ENCODE data around the gene BMP7.

BMP7 gene

DNA sequence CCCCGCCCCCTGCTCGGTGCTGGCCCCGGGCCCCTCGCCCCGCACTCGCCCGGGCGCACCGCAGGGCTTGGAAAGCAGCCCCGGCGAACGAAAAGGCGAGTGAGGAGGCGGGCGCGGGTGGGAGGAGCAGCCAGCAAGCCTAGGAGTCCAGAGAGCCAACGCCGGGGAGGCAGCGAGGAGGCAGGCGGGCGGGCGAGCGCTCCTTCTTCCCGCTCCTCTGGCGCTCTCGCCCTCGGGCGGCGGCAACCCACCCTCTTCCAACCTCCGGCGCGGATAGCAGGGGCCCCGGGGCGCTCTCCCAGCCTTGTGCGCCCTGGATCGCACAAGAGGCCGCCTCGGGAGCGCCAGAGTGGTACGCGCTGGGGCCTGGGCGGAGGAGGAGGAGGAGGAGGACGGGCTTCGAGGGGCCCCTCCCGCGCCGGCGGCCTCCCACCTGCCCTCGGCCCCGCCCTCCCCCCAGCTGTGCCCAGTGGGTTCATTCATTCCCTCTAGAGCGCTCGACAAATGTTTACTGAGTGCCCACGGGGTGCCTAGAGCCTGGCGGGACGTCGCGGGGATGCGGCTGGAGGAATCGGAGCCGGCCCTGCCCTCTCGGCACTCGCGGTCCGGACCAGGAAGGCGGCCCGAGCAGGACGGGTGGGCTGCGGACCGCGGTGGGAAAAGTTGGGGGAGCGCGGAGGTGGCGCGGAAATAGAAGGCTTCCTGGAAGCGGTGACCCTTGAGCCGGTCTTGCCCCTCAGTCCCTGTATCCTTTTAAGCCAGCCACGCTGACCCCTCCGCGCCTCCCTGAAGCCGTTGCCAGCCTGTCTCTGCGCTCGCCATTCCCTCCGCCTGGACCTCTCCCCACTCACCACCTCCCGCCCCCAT is at the start of gene BMP7:
Gene BMP7 (minus strand): TSS at position 351 of the 867 bp plus-strand sequence. CDS start 519 bp downstream, outside the sequence.
- ATAC-seq = no peak; the same call in 2 of the 3 replicates
- TF ChIP-seq ZNF8 (CRISPR knock-in tag; IDR thresholded peaks at IDR 0.05) = no peak
- TF ChIP-seq ARNTL (CRISPR knock-in tag; IDR thresholded peaks at IDR 0.05; ENCODE audit: borderline replicate concordance, low read depth) = no peak
- TF ChIP-seq ESRRG (CRISPR knock-in tag; IDR thresholded peaks at IDR 0.05) = no peak
- TF ChIP-seq TSHZ2 (CRISPR knock-in tag; IDR thresholded peaks at IDR 0.05) = no peak
- TF ChIP-seq TCF4 (CRISPR knock-in tag; IDR thresholded peaks at IDR 0.05; ENCODE audit: borderline replicate concordance) = no peak
- TF ChIP-seq ZFP30 (CRISPR knock-in tag; IDR thresholded peaks at IDR 0.05) = no peak
- TF ChIP-seq, protein P1, sequence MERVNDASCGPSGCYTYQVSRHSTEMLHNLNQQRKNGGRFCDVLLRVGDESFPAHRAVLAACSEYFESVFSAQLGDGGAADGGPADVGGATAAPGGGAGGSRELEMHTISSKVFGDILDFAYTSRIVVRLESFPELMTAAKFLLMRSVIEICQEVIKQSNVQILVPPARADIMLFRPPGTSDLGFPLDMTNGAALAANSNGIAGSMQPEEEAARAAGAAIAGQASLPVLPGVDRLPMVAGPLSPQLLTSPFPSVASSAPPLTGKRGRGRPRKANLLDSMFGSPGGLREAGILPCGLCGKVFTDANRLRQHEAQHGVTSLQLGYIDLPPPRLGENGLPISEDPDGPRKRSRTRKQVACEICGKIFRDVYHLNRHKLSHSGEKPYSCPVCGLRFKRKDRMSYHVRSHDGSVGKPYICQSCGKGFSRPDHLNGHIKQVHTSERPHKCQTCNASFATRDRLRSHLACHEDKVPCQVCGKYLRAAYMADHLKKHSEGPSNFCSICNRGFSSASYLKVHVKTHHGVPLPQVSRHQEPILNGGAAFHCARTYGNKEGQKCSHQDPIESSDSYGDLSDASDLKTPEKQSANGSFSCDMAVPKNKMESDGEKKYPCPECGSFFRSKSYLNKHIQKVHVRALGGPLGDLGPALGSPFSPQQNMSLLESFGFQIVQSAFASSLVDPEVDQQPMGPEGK (CRISPR knock-in tag; IDR thresholded peaks at IDR 0.05; ENCODE audit: borderline replicate concordance) = no peak
- TF ChIP-seq OSR1 (CRISPR knock-in tag; IDR thresholded peaks at IDR 0.05) = no peak
- TF ChIP-seq, protein P2, sequence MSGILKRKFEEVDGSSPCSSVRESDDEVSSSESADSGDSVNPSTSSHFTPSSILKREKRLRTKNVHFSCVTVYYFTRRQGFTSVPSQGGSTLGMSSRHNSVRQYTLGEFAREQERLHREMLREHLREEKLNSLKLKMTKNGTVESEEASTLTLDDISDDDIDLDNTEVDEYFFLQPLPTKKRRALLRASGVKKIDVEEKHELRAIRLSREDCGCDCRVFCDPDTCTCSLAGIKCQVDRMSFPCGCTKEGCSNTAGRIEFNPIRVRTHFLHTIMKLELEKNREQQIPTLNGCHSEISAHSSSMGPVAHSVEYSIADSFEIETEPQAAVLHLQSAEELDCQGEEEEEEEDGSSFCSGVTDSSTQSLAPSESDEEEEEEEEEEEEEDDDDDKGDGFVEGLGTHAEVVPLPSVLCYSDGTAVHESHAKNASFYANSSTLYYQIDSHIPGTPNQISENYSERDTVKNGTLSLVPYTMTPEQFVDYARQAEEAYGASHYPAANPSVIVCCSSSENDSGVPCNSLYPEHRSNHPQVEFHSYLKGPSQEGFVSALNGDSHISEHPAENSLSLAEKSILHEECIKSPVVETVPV (CRISPR knock-in tag; IDR thresholded peaks at IDR 0.05) = no peak
- no peak for TF ChIP-seq RARB (CRISPR knock-in tag; IDR thresholded peaks at IDR 0.05)
- no peak for TF ChIP-seq ZNF70 (CRISPR knock-in tag; IDR thresholded peaks at IDR 0.05)
- TF ChIP-seq TOX (CRISPR knock-in tag; IDR thresholded peaks at IDR 0.05; ENCODE audit: borderline replicate concordance) = no peak
- no peak for TF ChIP-seq ISL1 (CRISPR knock-in tag; IDR thresholded peaks at IDR 0.05)
- no peak for TF ChIP-seq BACH2 (CRISPR knock-in tag; IDR thresholded peaks at IDR 0.05; ENCODE audit: borderline replicate concordance)
- TF ChIP-seq PPARA (CRISPR knock-in tag; IDR thresholded peaks at IDR 0.05; ENCODE audit: borderline replicate concordance) = no peak
- no peak for TF ChIP-seq ZC3H10 (CRISPR knock-in tag; IDR thresholded peaks at IDR 0.05)
- TF ChIP-seq SNAI2 (CRISPR knock-in tag; IDR thresholded peaks at IDR 0.05) = no peak
- TF ChIP-seq CSDC2 (CRISPR knock-in tag; IDR thresholded peaks at IDR 0.05) = no peak
- TF ChIP-seq ZFP3 (CRISPR knock-in tag; IDR thresholded peaks at IDR 0.05) = no peak
- no peak for TF ChIP-seq GLIS3 (CRISPR knock-in tag; IDR thresholded peaks at IDR 0.05)

GRCh38 chr20:57315976-57316480 is 49.6 kb upstream of the BMP7 start:
- TF ChIP-seq, protein P3, sequence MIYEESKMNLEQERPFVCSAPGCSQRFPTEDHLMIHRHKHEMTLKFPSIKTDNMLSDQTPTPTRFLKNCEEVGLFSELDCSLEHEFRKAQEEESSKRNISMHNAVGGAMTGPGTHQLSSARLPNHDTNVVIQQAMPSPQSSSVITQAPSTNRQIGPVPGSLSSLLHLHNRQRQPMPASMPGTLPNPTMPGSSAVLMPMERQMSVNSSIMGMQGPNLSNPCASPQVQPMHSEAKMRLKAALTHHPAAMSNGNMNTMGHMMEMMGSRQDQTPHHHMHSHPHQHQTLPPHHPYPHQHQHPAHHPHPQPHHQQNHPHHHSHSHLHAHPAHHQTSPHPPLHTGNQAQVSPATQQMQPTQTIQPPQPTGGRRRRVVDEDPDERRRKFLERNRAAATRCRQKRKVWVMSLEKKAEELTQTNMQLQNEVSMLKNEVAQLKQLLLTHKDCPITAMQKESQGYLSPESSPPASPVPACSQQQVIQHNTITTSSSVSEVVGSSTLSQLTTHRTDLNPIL (CRISPR knock-in tag; IDR thresholded peaks at IDR 0.05; ENCODE audit: low read depth) = no peak
- TF ChIP-seq SNAI2 (CRISPR knock-in tag; IDR thresholded peaks at IDR 0.05) = no peak
- no peak for TF ChIP-seq ZNF565 (CRISPR knock-in tag; conservative IDR thresholded peaks at IDR 0.05; ENCODE audit: low read depth)
- no peak for TF ChIP-seq ESRRG (CRISPR knock-in tag; IDR thresholded peaks at IDR 0.05)
- TF ChIP-seq TCF4 (CRISPR knock-in tag; IDR thresholded peaks at IDR 0.05; ENCODE audit: borderline replicate concordance) = no peak
- no peak for TF ChIP-seq TOX (CRISPR knock-in tag; IDR thresholded peaks at IDR 0.05; ENCODE audit: borderline replicate concordance)
- TF ChIP-seq RARB (CRISPR knock-in tag; IDR thresholded peaks at IDR 0.05) = no peak

More at GRCh38 chr20:57315976-57316480, 49.6 kb upstream of the BMP7 start:
- ATAC-seq = no peak
